NCI-H1092 (cell line): ENCODE results near the gene UPF3A.
A peak's percentile ranks its signal among the peaks of the same experiment; 100 is the strongest.
"Not testable (repeated sequence)": the region's sequence is repeated elsewhere in the genome, so short reads cannot be mapped to it uniquely, and the experiment has no call there.

ENCODE experiments used
- DNase-seq: peaks from one replicate; lab custom pipeline; 2025; lab: John Stamatoyannopoulos, UW

UPF3A gene

GRCh38 chr13:114336457-114336856 is 55.1 kb downstream of the UPF3A start:
- not testable (repeated sequence) for DNase-seq

- no peak for DNase-seq
Observed at GRCh38 chr13:114338959-114339358, 57.6 kb downstream of the UPF3A start.

- DNase-seq: peak; percentile 74
Observed at GRCh38 chr13:114339857-114340534, 58.6 kb downstream of the UPF3A start.

- DNase-seq: no peak
Observed at GRCh38 chr13:114341003-114341777, 59.8 kb downstream of the UPF3A start.

- not testable (repeated sequence) for DNase-seq
Observed at GRCh38 chr13:114347256-114347655, 65.9 kb downstream of the UPF3A start.

- DNase-seq: peak; percentile 1
Observed at GRCh38 chr13:114352763-114353162, 71.4 kb downstream of the UPF3A start.

GRCh38 chr13:114353382-114353781 is 72.0 kb downstream of the UPF3A start:
- not testable (repeated sequence) for DNase-seq
